ENCODE data around the gene MFAP4. TPM values are rescaled to one million over a fixed set of nuclear protein-coding genes. Genes with fewer than 3 reads are reported as not detected.

The MFAP4 gene
- total RNA-seq, 1 experiment from 2014 or later: not detected

GRCh38 chr17:19359856-19360255, 27.1 kb downstream of the MFAP4 start:
- intact Hi-C loops (cut with micrococcal nuclease; ENCODE audit: unreplicated experiment): no loop called here
- H3K27me3 Mint-ChIP-seq (ENCODE audit: insufficient read depth, unreplicated experiment): no peaks in the 10 kb centered on the region
- POLR2A ChIA-PET: no interaction called here

GRCh38 chr17:19359151-19359550, 27.8 kb downstream of the MFAP4 start:
- intact Hi-C loops (cut with micrococcal nuclease; ENCODE audit: unreplicated experiment): no loop called here
- H3K36me3 ChIP-seq (ENCODE audit: control insufficient read depth, insufficient read depth, low read length): no peaks in the 10 kb centered on the region
- Mint-ChIP-seq H3K27ac (ENCODE audit: unreplicated experiment) (no peak overlapping the region), H3K9me3 (ENCODE audit: unreplicated experiment) (no peaks in the 10 kb centered on the region), H3K4me1 (ENCODE audit: low read depth, unreplicated experiment) (no peaks in the 10 kb centered on the region), H3K27me3 (ENCODE audit: insufficient read depth, unreplicated experiment) (no peaks in the 10 kb centered on the region), H3K36me3 (ENCODE audit: insufficient read depth, unreplicated experiment) (no peaks in the 10 kb centered on the region), H3K4me3 (ENCODE audit: unreplicated experiment) (no peak overlapping the region)
- TF ChIP-seq, protein P1, sequence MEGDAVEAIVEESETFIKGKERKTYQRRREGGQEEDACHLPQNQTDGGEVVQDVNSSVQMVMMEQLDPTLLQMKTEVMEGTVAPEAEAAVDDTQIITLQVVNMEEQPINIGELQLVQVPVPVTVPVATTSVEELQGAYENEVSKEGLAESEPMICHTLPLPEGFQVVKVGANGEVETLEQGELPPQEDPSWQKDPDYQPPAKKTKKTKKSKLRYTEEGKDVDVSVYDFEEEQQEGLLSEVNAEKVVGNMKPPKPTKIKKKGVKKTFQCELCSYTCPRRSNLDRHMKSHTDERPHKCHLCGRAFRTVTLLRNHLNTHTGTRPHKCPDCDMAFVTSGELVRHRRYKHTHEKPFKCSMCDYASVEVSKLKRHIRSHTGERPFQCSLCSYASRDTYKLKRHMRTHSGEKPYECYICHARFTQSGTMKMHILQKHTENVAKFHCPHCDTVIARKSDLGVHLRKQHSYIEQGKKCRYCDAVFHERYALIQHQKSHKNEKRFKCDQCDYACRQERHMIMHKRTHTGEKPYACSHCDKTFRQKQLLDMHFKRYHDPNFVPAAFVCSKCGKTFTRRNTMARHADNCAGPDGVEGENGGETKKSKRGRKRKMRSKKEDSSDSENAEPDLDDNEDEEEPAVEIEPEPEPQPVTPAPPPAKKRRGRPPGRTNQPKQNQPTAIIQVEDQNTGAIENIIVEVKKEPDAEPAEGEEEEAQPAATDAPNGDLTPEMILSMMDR (IDR thresholded peaks at IDR 0.05; ENCODE audit: insufficient read depth in 1 of 2, low read depth in 1 of 2, low read length in 1 of 2, severe bottlenecking in 1 of 2, unreplicated experiment in 1 of 2): no peak
- CTCF ChIA-PET: no interaction called here
- no peaks in the 10 kb centered on the region for H3K9me3 ChIP-seq
- BruUV-seq (replicated peaks): no TSS peak
- DNase-seq: peak in 1 of 2 experiments; percentile 15
- H3K4me1 ChIP-seq: peaks cover 6% of the 10 kb centered on the region
- POLR2A ChIA-PET: no interaction called here
- no peak overlapping the region for H3K4me3 ChIP-seq (ENCODE audit: low read depth, low read length)
- no peaks in the 10 kb centered on the region; the same call in 1 of the 2 replicates for H3K27me3 ChIP-seq (replicated peaks; ENCODE audit: control insufficient read depth, insufficient read depth, low read length)

More at GRCh38 chr17:19359856-19360255, 27.1 kb downstream of the MFAP4 start:
- Mint-ChIP-seq H3K9me3 (ENCODE audit: unreplicated experiment) (no peaks in the 10 kb centered on the region), H3K36me3 (ENCODE audit: insufficient read depth, unreplicated experiment) (no peaks in the 10 kb centered on the region), H3K4me1 (ENCODE audit: low read depth, unreplicated experiment) (no peaks in the 10 kb centered on the region), H3K4me3 (ENCODE audit: unreplicated experiment) (no peak overlapping the region), H3K27ac (ENCODE audit: unreplicated experiment) (no peak overlapping the region)
- no peak overlapping the region for H3K4me3 ChIP-seq (ENCODE audit: low read depth, low read length)
- no peaks in the 10 kb centered on the region for H3K36me3 ChIP-seq (ENCODE audit: control insufficient read depth, insufficient read depth, low read length)
- no peaks in the 10 kb centered on the region for H3K9me3 ChIP-seq
- BruUV-seq (replicated peaks): no TSS peak
- H3K4me1 ChIP-seq: peaks cover 6% of the 10 kb centered on the region
- no peaks in the 10 kb centered on the region; the same call in 1 of the 2 replicates for H3K27me3 ChIP-seq (replicated peaks; ENCODE audit: control insufficient read depth, insufficient read depth, low read length)
- TF ChIP-seq, protein P1 (IDR thresholded peaks at IDR 0.05; ENCODE audit: insufficient read depth in 1 of 2, low read depth in 1 of 2, low read length in 1 of 2, severe bottlenecking in 1 of 2, unreplicated experiment in 1 of 2): no peak
- peak in 1 of 2 experiments; percentile 22 for DNase-seq
- CTCF ChIA-PET: no interaction called here

GRCh38 chr17:19357761-19358160, 29.2 kb downstream of the MFAP4 start:
- no peaks in the 10 kb centered on the region for H3K9me3 Mint-ChIP-seq (ENCODE audit: unreplicated experiment)
- no TSS peak for BruUV-seq (replicated peaks)
- no peaks in the 10 kb centered on the region; the same call in 1 of the 2 replicates for H3K27me3 ChIP-seq (replicated peaks; ENCODE audit: control insufficient read depth, insufficient read depth, low read length)
- no peaks in the 10 kb centered on the region for H3K4me1 Mint-ChIP-seq (ENCODE audit: low read depth, unreplicated experiment)
- no peak overlapping the region for H3K4me3 ChIP-seq (ENCODE audit: low read depth, low read length)
- POLR2A ChIA-PET: no interaction called here
- H3K4me1 ChIP-seq: no peaks in the 10 kb centered on the region
- no peak overlapping the region for H3K4me3 Mint-ChIP-seq (ENCODE audit: unreplicated experiment)
- H3K27me3 Mint-ChIP-seq (ENCODE audit: insufficient read depth, unreplicated experiment): no peaks in the 10 kb centered on the region
- intact Hi-C loops (cut with micrococcal nuclease; ENCODE audit: unreplicated experiment): no loop called here
- H3K36me3 Mint-ChIP-seq (ENCODE audit: insufficient read depth, unreplicated experiment): no peaks in the 10 kb centered on the region
- CTCF ChIA-PET: no interaction called here
- no peaks in the 10 kb centered on the region for H3K36me3 ChIP-seq (ENCODE audit: control insufficient read depth, insufficient read depth, low read length)
- no peaks in the 10 kb centered on the region for H3K9me3 ChIP-seq
- no peak overlapping the region for H3K27ac Mint-ChIP-seq (ENCODE audit: unreplicated experiment)
- TF ChIP-seq, protein P1 (IDR thresholded peaks at IDR 0.05; ENCODE audit: insufficient read depth in 1 of 2, low read depth in 1 of 2, low read length in 1 of 2, severe bottlenecking in 1 of 2, unreplicated experiment in 1 of 2): no peak
- peak in 1 of 2 experiments; percentile 19 for DNase-seq
